SK-N-SH treated with all-trans-retinoic acid at 6 μM for 48 hours (cell line): ENCODE measurements around the gene MKRN2OS.

Source experiments
- ATAC-seq: fragments of 200-7000 bp; cut with Tn5 transposase; 3 replicates; pipeline ENCODE4 v1.9.1; 2020; ENCODE audit warnings: mild to moderate bottlenecking, moderate library complexity
- ARNTL ChIP-seq: fragments of 450-650 bp; formaldehyde crosslinking; IDR thresholded peaks from 2 replicates; pipeline ENCODE4 v1.5.0; 2020; ENCODE audit warnings: low read depth, mild to moderate bottlenecking, moderate library complexity, borderline replicate concordance
- BACH2 ChIP-seq: fragments of 250-450 bp; sonication (Bioruptor Pico); IDR thresholded peaks from 2 replicates; pipeline ENCODE4 v1.9.0; 2021; ENCODE audit warnings: mild to moderate bottlenecking, borderline replicate concordance
- CREB5 ChIP-seq: fragments of 250-450 bp; sonication (Bioruptor Pico); IDR thresholded peaks from 2 replicates; pipeline ENCODE4 v1.5.1; 2020; ENCODE audit warnings: low read depth, mild to moderate bottlenecking, moderate library complexity
- CSDC2 ChIP-seq: fragments of 250-450 bp; sonication (Bioruptor Pico); IDR thresholded peaks from 2 replicates; pipeline ENCODE4 v1.5.0; 2020; ENCODE audit warnings: mild to moderate bottlenecking, moderate library complexity
- CSRNP3 ChIP-seq: fragments of 250-450 bp; sonication (Bioruptor Pico); IDR thresholded peaks from 2 replicates; pipeline ENCODE4 v1.5.1; 2021; ENCODE audit warnings: mild to moderate bottlenecking, moderate library complexity
- ISL1 ChIP-seq: fragments of 250-450 bp; sonication (Bioruptor Pico); IDR thresholded peaks from 2 replicates; pipeline ENCODE4 v2.1.2; 2022; ENCODE audit warnings: mild to moderate bottlenecking, moderate library complexity
- OSR1 ChIP-seq: fragments of 250-450 bp; sonication (Bioruptor Pico); IDR thresholded peaks from 2 replicates; pipeline ENCODE4 v1.8.0; 2022; ENCODE audit warnings: moderate library complexity, mild to moderate bottlenecking, inconsistent platforms
- PATZ1 ChIP-seq: fragments of 250-450 bp; sonication (Bioruptor Pico); IDR thresholded peaks from 2 replicates; pipeline ENCODE4 v1.8.0; 2020; ENCODE audit warnings: mild to moderate bottlenecking, moderate library complexity, borderline replicate concordance
- POU6F1 ChIP-seq: fragments of 250-450 bp; sonication (Bioruptor Pico); IDR thresholded peaks from 2 replicates; pipeline ENCODE4 v1.8.0; 2021; ENCODE audit warnings: low read depth, mild to moderate bottlenecking, moderate library complexity, borderline replicate concordance
- PPARA ChIP-seq: fragments of 250-450 bp; sonication (Bioruptor Pico); IDR thresholded peaks from 2 replicates; pipeline ENCODE4 v1.5.0; 2020; ENCODE audit warnings: mild to moderate bottlenecking, borderline replicate concordance
- RARB ChIP-seq: fragments of 250-450 bp; sonication (Bioruptor Pico); IDR thresholded peaks from 2 replicates; pipeline ENCODE4 v1.8.0; 2021; ENCODE audit warnings: mild to moderate bottlenecking, moderate library complexity
- SNAI2 ChIP-seq: fragments of 250-450 bp; sonication (Bioruptor Pico); IDR thresholded peaks from 2 replicates; pipeline ENCODE4 v1.5.0; 2020; ENCODE audit warnings: mild to moderate bottlenecking, moderate library complexity
- TCF4 ChIP-seq: fragments of 250-450 bp; sonication (Bioruptor Pico); IDR thresholded peaks from 2 replicates; pipeline ENCODE4 v1.8.0; 2021; ENCODE audit warnings: mild to moderate bottlenecking, moderate library complexity, borderline replicate concordance
- TOX ChIP-seq: fragments of 250-450 bp; sonication (Bioruptor Pico); IDR thresholded peaks from 2 replicates; pipeline ENCODE4 v1.8.0; 2021; ENCODE audit warnings: mild to moderate bottlenecking, moderate library complexity, borderline replicate concordance
- TSHZ2 ChIP-seq: fragments of 250-450 bp; sonication (Bioruptor Pico); IDR thresholded peaks from 2 replicates; pipeline ENCODE4 v1.5.0; 2020; ENCODE audit warnings: mild to moderate bottlenecking, moderate library complexity
- ZC3H10 ChIP-seq: fragments of 250-450 bp; sonication (Bioruptor Pico); IDR thresholded peaks from 2 replicates; pipeline ENCODE4 v1.5.1; 2021; ENCODE audit warnings: mild to moderate bottlenecking, moderate library complexity
- ZFP3 ChIP-seq: fragments of 250-450 bp; sonication (Bioruptor Pico); IDR thresholded peaks from 2 replicates; pipeline ENCODE4 v1.5.0; 2020; ENCODE audit warnings: mild to moderate bottlenecking, moderate library complexity
- ZFP30 ChIP-seq: fragments of 450-650 bp; formaldehyde crosslinking; IDR thresholded peaks from 2 replicates; pipeline ENCODE4 v1.5.0; 2022; ENCODE audit warnings: mild to moderate bottlenecking, moderate library complexity
- ZNF565 ChIP-seq: fragments of 450-650 bp; formaldehyde crosslinking; conservative IDR thresholded peaks from 2 replicates; pipeline ENCODE4 v1.5.0; 2020; ENCODE audit warnings: low read depth, mild to moderate bottlenecking, moderate library complexity
- ZNF70 ChIP-seq: fragments of 450-650 bp; formaldehyde crosslinking; IDR thresholded peaks from 2 replicates; pipeline ENCODE4 v1.5.0; 2020; ENCODE audit warnings: mild to moderate bottlenecking, moderate library complexity
- ZNF8 ChIP-seq: fragments of 450-650 bp; formaldehyde crosslinking; IDR thresholded peaks from 2 replicates; pipeline ENCODE4 v1.5.0; 2020; ENCODE audit warnings: mild to moderate bottlenecking, moderate library complexity

MKRN2OS gene

GRCh38 chr3:12591997-12592715, 46.9 kb upstream of the MKRN2OS start (continued):
- TF ChIP-seq PPARA: no peak

- ATAC-seq: no peak
- TF ChIP-seq SNAI2 (CRISPR knock-in tag): no peak
- TF ChIP-seq ZNF565 (CRISPR knock-in tag): no peak
- no peak for TF ChIP-seq ZFP30 (CRISPR knock-in tag)
- no peak for TF ChIP-seq RARB (CRISPR knock-in tag)
- TF ChIP-seq TOX (CRISPR knock-in tag): no peak
- TF ChIP-seq ISL1: no peak
- no peak for TF ChIP-seq CSRNP3 (CRISPR knock-in tag)
- no peak for TF ChIP-seq POU6F1
- no peak for TF ChIP-seq ARNTL
- TF ChIP-seq ZC3H10 (CRISPR knock-in tag): no peak
- TF ChIP-seq PPARA: no peak
- no peak for TF ChIP-seq TCF4 (CRISPR knock-in tag)
- TF ChIP-seq PATZ1 (CRISPR knock-in tag): no peak
- no peak for TF ChIP-seq OSR1 (CRISPR knock-in tag)
- TF ChIP-seq CSDC2 (CRISPR knock-in tag): no peak
- no peak for TF ChIP-seq CREB5 (CRISPR knock-in tag)
- no peak for TF ChIP-seq TSHZ2 (CRISPR knock-in tag)
- no peak for TF ChIP-seq ZNF70 (CRISPR knock-in tag)
- no peak for TF ChIP-seq BACH2
- TF ChIP-seq ZFP3: no peak
These were observed 46.2 kb upstream of the MKRN2OS start for GRCh38 chr3:12591456-12591855.

- TF ChIP-seq ZNF8 (CRISPR knock-in tag) (no peak), ARNTL (no peak), PATZ1 (CRISPR knock-in tag) (no peak), OSR1 (CRISPR knock-in tag) (no peak), ZC3H10 (CRISPR knock-in tag) (no peak), PPARA (no peak)
- TF ChIP-seq, all 23 proteins: peak for 0
- ATAC-seq: no peak
These were observed 44.8 kb upstream of the MKRN2OS start for GRCh38 chr3:12590096-12590495.
